GM23248 (cell line): Measurements from ENCODE around the gene ADM5.

Experiments used
- EZH2 ChIP-seq: fragments of 200-600 bp; sonication (generic); IDR thresholded peaks from 2 replicates; pipeline ENCODE4 v1.6.1; 2018; ENCODE audit warnings: antibody characterized with exemption, mild to moderate bottlenecking; ENCODE audit not compliant: insufficient read depth, poor library complexity, severe bottlenecking
- EZH2phosphoT487 ChIP-seq: fragments of 200-600 bp; sonication (generic); IDR thresholded peaks from 2 replicates; pipeline ENCODE4 v1.6.1; 2018; ENCODE audit warnings: antibody characterized with exemption, moderate library complexity, mild to moderate bottlenecking, low read depth; ENCODE audit not compliant: insufficient read depth

GRCh38 chr19:49701271-49701786 is 11.9 kb downstream of the ADM5 start:
- TF ChIP-seq EZH2 (no peak), EZH2phosphoT487 (no peak)
